Measurements from ENCODE around the gene GCNA.
"Not testable (repeated sequence)": the region's sequence is repeated elsewhere in the genome, so short reads cannot be mapped to it uniquely, and the experiment has no call there.

The GCNA gene

DNA sequence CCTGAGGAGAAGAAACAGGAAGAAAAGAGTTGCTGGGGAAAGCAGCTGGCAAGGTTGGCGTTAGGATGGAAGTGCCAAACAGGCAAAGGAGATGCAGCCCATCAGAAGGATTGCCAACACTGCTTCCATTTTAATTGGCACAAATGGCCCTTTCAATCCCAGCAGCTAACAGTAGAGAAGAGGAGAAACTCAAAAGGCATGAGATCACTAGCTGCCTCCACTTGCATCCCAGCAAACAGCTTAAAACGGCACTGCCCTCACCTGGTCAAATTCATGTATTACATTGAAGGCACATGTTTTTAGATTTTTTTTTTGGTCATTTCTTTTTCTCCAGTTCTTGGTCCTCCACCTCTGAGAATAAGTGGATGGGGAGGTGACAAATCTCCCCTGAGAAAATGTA lies 74.2 kb downstream of the GCNA start:
- DNase-seq = peak; percentile 49 to 59

GRCh38 chrX:71653344-71653743 lies 75.1 kb downstream of the GCNA start:
- DNase-seq = no peak

GRCh38 chrX:71657267-71657666 lies 79.0 kb downstream of the GCNA start:
- no peak for DNase-seq

DNA sequence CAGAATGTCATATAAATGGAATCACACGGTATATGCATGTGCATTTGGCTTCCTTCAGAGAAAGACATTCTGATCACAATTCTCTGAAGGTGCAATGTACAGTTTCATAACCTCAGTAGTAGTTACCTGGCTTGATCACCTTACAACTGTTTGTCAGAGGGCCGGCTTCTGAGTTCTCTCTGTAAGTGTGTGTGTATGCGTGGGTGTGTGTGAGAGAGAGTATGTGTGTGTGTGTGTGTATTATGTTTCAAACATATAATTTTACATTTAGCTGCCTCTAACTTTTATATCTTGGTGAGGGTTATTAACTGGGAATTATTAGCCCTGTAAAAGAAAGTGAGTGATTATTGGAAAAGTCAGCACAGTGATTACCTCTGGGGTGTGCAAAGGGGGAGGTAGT lies 81.1 kb downstream of the GCNA start:
- no peak for DNase-seq

DNA sequence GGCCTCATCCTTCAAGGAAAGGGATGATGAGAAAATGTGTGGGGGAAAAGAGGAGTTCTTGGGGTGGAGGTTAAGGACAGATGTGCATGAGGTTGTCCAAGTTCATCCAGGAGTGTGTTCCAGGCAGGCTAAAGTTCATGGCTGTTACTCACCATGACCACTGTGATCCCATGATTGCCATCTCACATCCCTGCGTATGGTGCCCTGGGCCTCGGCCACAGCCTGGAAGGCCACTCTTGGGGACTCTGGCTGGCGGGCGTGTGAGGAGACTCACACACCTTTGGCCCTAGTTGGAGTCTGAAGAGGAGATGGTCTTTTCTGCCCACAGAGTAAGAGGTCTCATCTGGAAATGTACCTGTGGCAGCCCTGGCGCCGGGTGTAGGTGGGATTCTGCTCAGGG lies 81.7 kb downstream of the GCNA start:
- DNase-seq = no peak

DNA sequence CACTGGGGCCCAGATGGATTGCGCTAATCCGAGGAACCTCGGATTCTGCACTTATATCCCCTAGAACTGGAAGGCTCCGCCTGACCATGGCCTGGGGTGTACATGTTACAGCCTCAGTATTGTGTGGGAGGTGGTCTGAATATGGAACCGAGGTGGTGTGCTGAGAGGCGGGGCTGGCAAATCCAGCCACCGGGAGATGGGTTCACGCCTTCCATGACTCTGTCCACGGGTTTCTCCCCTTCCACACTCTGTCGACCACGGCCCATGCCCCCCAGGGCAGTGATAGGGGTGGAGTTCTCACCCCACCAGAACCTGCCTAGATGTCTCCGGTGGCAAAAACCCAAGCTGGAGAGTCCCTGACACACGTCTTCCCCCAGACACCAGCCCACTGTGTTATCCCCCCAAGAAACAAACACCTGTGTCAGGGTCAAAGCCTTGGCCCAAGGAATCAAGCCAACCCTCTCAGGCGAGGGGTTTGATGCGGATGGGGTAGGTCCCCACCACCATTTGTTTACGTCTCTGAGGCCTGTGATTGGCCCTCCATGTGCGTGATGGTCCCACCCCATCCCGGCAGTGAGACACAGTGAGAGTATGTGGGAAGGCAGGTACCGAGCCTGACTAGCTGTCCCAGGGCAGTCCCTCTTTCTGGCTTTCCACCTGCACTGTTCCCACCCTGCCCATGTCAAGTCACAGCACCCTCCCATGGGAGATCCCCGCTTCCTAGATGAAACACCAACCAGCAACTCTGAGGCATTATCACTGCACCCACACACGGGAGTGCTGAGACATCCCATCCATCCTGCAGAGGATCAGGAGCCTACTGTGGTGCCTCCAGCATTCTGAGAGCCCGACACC lies 82.6 kb downstream of the GCNA start:
- no peak for DNase-seq

- DNase-seq = no peak
Observed at GRCh38 chrX:71661919-71662318, 83.7 kb downstream of the GCNA start.

GRCh38 chrX:71662654-71663053 lies 84.4 kb downstream of the GCNA start:
- DNase-seq = not testable (repeated sequence)

All from activated CD4-positive, alpha-beta T cell treated with anti-CD3 and anti-CD28 coated beads, Interleukin-2, amount 50 U/mL, for 48 hours (primary cell).